SHP77 (cell line): ENCODE data around the gene PJA2.

Source experiments
- DNase-seq, 2 experiments: peaks; one replicate each; lab custom pipeline; 2025; lab: John Stamatoyannopoulos, UW

Gene PJA2

GRCh38 chr5:109408991-109409843 lies 557 bp downstream of the PJA2 start:
- peak; percentile 60 to 77 for DNase-seq

DNA sequence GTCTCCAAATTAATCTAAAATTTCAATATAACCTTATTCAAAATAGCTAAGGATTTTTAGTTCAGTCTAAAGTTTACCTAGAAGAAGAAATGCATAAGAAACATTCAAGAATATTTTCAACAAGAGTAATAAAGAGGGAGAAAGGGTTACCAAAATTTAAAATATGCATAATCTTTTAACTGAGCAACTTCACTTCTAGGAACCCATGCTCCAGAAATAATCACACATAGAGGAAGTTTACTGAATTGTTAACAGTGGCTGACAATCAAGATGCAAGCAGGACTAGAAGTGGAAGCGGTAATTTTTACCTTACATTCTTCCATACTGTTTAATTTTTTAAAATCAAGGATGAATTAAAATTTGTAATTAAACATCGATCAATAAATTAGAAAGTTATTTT lies 1.9 kb downstream of the PJA2 start:
- DNase-seq = no peak

DNA sequence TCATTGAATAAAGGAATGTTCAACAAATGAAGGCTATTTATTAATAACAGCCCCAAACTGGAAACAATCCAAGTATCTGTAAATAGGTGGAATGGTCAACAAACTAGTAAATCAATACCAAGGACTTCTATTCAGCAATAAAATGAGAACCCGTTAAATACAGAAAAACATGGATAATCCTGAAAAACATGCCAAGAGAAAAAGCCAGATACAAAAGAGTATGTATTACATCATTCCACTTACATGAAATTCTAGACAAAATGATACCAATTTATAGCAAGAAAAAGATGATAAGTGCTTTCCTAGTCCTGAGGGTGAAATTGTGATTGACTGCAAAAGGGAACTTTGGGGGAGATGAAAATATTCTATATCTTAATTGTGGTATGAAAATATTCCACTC lies 3.1 kb downstream of the PJA2 start:
- DNase-seq = no peak

- DNase-seq = no peak
Measured at GRCh38 chr5:109404428-109404960, 5.3 kb downstream of the PJA2 start.

- DNase-seq = no peak
Measured at GRCh38 chr5:109403469-109403868, 6.3 kb downstream of the PJA2 start.

DNA sequence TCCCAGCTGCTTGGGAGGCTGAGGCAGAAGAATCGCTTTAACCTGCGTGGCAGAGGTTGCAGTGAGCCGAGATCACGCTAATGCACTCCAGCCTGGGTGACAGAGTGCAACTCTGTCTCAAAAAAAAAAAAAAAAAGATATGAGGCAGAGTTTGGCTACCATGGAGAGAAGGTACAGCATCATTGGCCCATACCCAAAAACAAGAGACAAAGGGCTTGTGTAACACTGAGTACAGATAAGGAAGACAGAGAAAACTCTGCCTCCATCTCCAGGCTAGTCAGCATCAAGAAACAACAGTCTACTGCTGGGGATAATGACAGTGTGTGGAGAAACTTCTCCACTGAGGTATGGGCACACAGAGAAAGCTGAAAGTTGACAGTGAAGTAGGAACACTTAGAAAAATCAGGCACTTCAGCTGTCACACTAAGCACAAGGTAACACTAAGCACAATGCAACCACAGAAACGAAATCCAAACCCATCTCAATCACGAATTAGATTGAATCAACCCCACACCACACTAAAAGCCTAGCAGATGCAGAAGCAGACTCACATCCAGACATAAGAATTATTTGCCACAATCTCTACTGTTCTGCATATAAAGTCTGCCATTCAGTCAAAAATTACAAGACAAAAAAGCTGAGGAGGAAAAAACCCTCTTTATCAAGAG lies 10.5 kb downstream of the PJA2 start:
- no peak for DNase-seq

DNA sequence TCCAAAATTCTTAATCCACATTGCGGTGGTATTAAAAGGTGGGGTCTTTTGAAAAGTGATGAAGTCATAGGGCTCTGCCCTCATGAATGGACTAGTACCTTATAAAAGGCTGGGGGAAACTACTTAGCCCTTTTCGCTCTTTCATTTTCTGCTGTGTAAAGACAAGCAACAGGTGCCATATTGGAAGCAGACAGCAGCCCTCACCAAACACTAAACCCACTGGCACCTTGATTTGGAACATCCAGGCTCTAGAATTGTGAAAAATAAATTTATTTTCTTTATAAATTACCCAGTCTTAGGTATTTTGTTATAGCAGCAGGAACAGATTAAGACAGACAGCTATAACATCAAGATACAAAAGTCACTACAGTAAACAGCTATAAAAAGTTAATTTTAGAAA lies 12.8 kb downstream of the PJA2 start:
- DNase-seq = no peak

GRCh38 chr5:109394806-109395205 lies 15.0 kb downstream of the PJA2 start:
- DNase-seq = no peak

DNA sequence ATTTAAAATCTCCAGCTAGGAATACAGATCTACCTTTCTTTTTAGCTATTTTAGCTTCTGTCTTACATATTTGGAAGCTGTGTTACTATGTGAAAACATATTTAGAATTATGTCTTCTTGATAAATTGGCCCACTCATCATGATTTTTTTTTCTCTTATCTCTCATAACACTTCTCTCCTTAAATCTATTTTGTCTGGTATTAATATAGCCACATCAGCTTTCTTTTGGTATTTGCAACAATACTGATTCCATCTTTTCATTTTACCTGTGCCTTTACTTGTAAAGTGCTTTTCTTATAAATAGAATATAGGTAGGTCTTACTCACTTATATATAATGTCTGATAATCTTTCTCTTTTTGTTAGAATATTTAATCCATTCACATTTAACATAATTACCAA lies 19.6 kb downstream of the PJA2 start:
- DNase-seq = no peak

DNA sequence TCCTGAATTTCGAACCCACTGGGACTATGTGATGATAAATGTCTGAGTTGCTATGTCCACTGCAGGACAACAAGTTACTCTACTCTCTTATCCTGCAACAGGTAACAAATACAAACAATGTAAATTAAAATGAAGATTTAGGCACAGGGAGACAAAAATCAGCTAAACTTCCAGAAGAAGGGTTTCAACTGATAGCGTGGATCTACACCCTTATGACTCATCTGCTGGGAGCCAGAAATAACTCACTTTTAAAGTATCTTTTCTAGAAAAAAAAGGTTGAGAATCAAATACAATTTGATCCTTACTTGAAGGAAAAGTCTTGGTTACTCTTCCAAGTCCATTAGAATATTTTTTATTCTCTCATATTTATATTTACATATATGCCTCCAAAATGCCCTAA lies 21.4 kb downstream of the PJA2 start:
- no peak for DNase-seq

GRCh38 chr5:109387408-109387974 lies 22.3 kb downstream of the PJA2 start:
- no peak for DNase-seq

- no peak for DNase-seq
Measured at GRCh38 chr5:109378095-109378494, 31.7 kb downstream of the PJA2 start.

GRCh38 chr5:109374625-109375024 lies 35.1 kb downstream of the PJA2 start:
- DNase-seq = no peak

DNA sequence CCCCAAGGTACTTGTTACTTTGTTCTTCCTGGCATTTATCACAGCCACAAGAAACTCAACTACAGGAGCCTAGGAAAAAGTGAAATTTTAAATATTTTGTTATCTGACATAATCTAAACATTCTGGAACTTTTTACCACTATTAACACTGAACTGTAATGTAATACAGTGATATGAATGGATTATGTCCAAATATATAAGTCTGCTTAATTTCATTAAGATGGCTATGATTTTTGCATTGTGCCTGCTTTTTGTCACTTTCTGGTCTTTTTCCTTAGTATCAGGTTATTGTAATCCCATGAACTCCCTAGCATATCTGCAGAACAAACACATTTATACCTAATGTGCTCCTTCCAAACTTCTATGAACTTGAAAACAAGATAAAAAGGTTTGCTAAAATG lies 35.8 kb downstream of the PJA2 start:
- DNase-seq = no peak

DNA sequence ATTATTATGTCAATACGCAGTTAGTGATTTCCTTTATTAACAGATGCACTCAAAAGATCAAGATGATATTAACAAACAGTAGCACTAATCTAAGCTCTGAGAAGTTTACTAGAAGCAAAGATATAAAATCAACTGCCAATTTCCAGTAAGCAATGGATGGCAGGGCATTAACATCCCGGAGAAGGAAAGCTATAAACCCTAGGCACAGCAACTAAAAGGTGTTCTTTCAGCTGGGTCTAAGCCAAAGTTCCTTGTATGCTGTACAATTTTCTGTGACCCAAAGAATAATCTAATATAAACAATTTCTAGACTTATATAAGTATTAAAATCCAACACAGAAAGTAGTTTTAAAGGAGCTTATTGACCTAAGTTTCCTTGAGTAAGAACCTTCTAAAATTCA lies 39.4 kb downstream of the PJA2 start:
- DNase-seq = no peak

GRCh38 chr5:109365653-109366052 lies 44.1 kb downstream of the PJA2 start:
- no peak for DNase-seq

DNA sequence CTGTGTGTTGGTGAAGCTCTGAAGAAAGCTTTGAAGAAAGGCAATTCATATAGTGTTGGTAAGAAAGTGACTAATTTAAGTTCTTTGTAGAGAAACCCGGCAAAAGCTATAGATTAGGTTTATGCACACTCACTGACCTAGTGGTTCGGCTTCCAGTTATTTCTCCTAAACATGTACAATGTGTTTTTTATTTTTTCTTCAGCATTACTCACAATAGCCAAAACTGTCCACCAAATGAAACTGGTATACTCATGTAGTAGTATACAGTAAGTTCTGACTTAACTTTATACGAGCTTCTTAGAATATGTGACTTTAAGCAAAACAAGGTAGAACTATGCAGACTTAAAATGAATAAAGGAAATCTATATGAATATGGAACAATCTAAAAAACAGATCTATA lies 44.8 kb downstream of the PJA2 start:
- DNase-seq = no peak

GRCh38 chr5:109359642-109360041 lies 50.1 kb downstream of the PJA2 start:
- DNase-seq = no peak

DNA sequence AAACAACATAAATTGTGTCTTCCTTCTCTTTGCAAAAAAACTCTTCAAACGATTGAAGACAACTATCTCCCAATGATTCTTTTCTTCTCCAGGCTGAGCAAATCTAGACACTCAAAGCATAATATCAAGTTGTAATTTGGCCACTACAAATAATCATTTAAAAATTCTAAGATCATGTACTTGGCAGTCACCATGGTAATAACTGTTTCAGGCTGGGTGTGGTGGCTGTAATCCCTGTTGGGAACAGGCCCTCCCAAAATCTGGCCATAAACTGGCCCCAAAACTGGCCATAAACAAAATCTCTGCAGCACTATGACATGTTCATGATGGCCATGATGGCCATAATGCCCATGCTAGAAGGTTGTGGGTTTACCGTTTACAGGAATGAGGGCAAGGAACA lies 52.0 kb downstream of the PJA2 start:
- DNase-seq = no peak

GRCh38 chr5:109354761-109355160 lies 55.0 kb downstream of the PJA2 start:
- no peak for DNase-seq

GRCh38 chr5:109351988-109352864 lies 57.5 kb downstream of the PJA2 start:
- no peak for DNase-seq
